ENCODE results near the gene EIF3K.

EIF3K gene

GRCh38 chr19:38639679-38640078, 20.7 kb downstream of the EIF3K start:
- Histone ChIP-seq H3K27me3 (ENCODE audit: control insufficient read depth in 1 of 2, insufficient read depth in 2 of 2, low read length in 2 of 2) (no peaks in the 10 kb centered on the region), H3K36me3 (ENCODE audit: insufficient read depth, low read length) (peaks cover 27% of the 10 kb centered on the region), H3K27ac (ENCODE audit: low read depth, low read length) (no peak overlapping the region), H3K4me3 (ENCODE audit: low read depth in 1 of 2, low read length in 2 of 2) (no peak overlapping the region), H3K9ac (ENCODE audit: low read length) (no peak overlapping the region), H3K9me3 (ENCODE audit: low read length) (no peaks in the 10 kb centered on the region), H3K4me1 (ENCODE audit: insufficient read depth, low read length) (peaks cover 3% of the 10 kb centered on the region)

GRCh38 chr19:38640368-38640767, 21.4 kb downstream of the EIF3K start:
- Histone ChIP-seq H3K36me3 (ENCODE audit: insufficient read depth, low read length) (peaks cover 21% of the 10 kb centered on the region), H3K27ac (ENCODE audit: low read depth, low read length) (no peak overlapping the region), H3K9ac (ENCODE audit: low read length) (no peak overlapping the region), H3K9me3 (ENCODE audit: low read length) (no peaks in the 10 kb centered on the region), H3K27me3 (ENCODE audit: control insufficient read depth in 1 of 2, insufficient read depth in 2 of 2, low read length in 2 of 2) (no peaks in the 10 kb centered on the region), H3K4me3 (ENCODE audit: low read depth in 1 of 2, low read length in 2 of 2) (no peak overlapping the region), H3K4me1 (ENCODE audit: insufficient read depth, low read length) (no peaks in the 10 kb centered on the region)

- Histone ChIP-seq H3K27ac (ENCODE audit: low read depth, low read length) (no peak overlapping the region), H3K36me3 (ENCODE audit: insufficient read depth, low read length) (peaks cover 7% of the 10 kb centered on the region)
These were observed 23.2 kb downstream of the EIF3K start for GRCh38 chr19:38642176-38642575.

GRCh38 chr19:38644719-38645118, 25.7 kb downstream of the EIF3K start:
- H3K4me3 ChIP-seq (ENCODE audit: low read depth in 1 of 2, low read length in 2 of 2), result no peak overlapping the region
- H3K27me3 ChIP-seq (ENCODE audit: control insufficient read depth in 1 of 2, insufficient read depth in 2 of 2, low read length in 2 of 2), result no peaks in the 10 kb centered on the region
- H3K27ac ChIP-seq (ENCODE audit: low read depth, low read length), result no peak overlapping the region
- peaks cover 13% of the 10 kb centered on the region for H3K4me1 ChIP-seq (ENCODE audit: insufficient read depth, low read length)
- no peaks in the 10 kb centered on the region for H3K9me3 ChIP-seq (ENCODE audit: low read length)
- no peak overlapping the region for H3K9ac ChIP-seq (ENCODE audit: low read length)
- H3K36me3 ChIP-seq (ENCODE audit: insufficient read depth, low read length), result no peaks in the 10 kb centered on the region

More at GRCh38 chr19:38642176-38642575, 23.2 kb downstream of the EIF3K start:
- Histone ChIP-seq H3K4me3 (ENCODE audit: low read depth in 1 of 2, low read length in 2 of 2) (no peak overlapping the region), H3K4me1 (ENCODE audit: insufficient read depth, low read length) (no peaks in the 10 kb centered on the region), H3K27me3 (ENCODE audit: control insufficient read depth in 1 of 2, insufficient read depth in 2 of 2, low read length in 2 of 2) (no peaks in the 10 kb centered on the region), H3K9ac (ENCODE audit: low read length) (no peak overlapping the region), H3K9me3 (ENCODE audit: low read length) (no peaks in the 10 kb centered on the region)

- H3K9ac ChIP-seq (ENCODE audit: low read length), result peak within 1 kb of the TSS; percentile 98
- H3K27ac ChIP-seq (ENCODE audit: low read depth, low read length), result peak within 1 kb of the TSS; percentile 94
- H3K27me3 ChIP-seq (ENCODE audit: control insufficient read depth in 1 of 2, insufficient read depth in 2 of 2, low read length in 2 of 2), result no peaks in the 10 kb centered on the region
- no peaks in the 10 kb centered on the region for H3K9me3 ChIP-seq (ENCODE audit: low read length)
- H3K4me3 ChIP-seq (ENCODE audit: low read depth in 1 of 2, low read length in 2 of 2), result peak within 1 kb of the TSS; percentile 70 to 100
- no peaks in the 10 kb centered on the region for H3K36me3 ChIP-seq (ENCODE audit: insufficient read depth, low read length)
- peaks cover 41% of the 10 kb centered on the region for H3K4me1 ChIP-seq (ENCODE audit: insufficient read depth, low read length)
These were observed 28.5 kb downstream of the EIF3K start, which contains the start of gene ACTN4 for GRCh38 chr19:38647368-38647965. Gene ACTN4, plus strand, starts transcription at chr19:38647649. Its CDS starts 97 bp downstream, at chr19:38647746.

GRCh38 chr19:38647966-38648768, 29.2 kb downstream of the EIF3K start:
- H3K4me1 ChIP-seq (ENCODE audit: insufficient read depth, low read length), result peaks cover 48% of the 10 kb centered on the region
- H3K27ac ChIP-seq (ENCODE audit: low read depth, low read length), result peak overlapping the region; percentile 94
- no peaks in the 10 kb centered on the region for H3K27me3 ChIP-seq (ENCODE audit: control insufficient read depth in 1 of 2, insufficient read depth in 2 of 2, low read length in 2 of 2)
- peak overlapping the region; percentile 98 for H3K9ac ChIP-seq (ENCODE audit: low read length)
- no peaks in the 10 kb centered on the region for H3K36me3 ChIP-seq (ENCODE audit: insufficient read depth, low read length)
- no peaks in the 10 kb centered on the region for H3K9me3 ChIP-seq (ENCODE audit: low read length)
- peak overlapping the region; percentile 70 to 100 for H3K4me3 ChIP-seq (ENCODE audit: low read depth in 1 of 2, low read length in 2 of 2)

GRCh38 chr19:38648769-38649304, 29.8 kb downstream of the EIF3K start:
- peak overlapping the region; percentile 98 for H3K9ac ChIP-seq (ENCODE audit: low read length)
- peaks cover 54% of the 10 kb centered on the region for H3K4me1 ChIP-seq (ENCODE audit: insufficient read depth, low read length)
- H3K9me3 ChIP-seq (ENCODE audit: low read length), result no peaks in the 10 kb centered on the region
- H3K36me3 ChIP-seq (ENCODE audit: insufficient read depth, low read length), result no peaks in the 10 kb centered on the region
- peak overlapping the region; percentile 94 for H3K27ac ChIP-seq (ENCODE audit: low read depth, low read length)
- H3K4me3 ChIP-seq (ENCODE audit: low read depth in 1 of 2, low read length in 2 of 2), result peak overlapping the region; percentile 70 to 100
- H3K27me3 ChIP-seq (ENCODE audit: control insufficient read depth in 1 of 2, insufficient read depth in 2 of 2, low read length in 2 of 2), result no peaks in the 10 kb centered on the region

- Histone ChIP-seq H3K27ac (ENCODE audit: low read depth, low read length) (peak overlapping the region; percentile 94), H3K36me3 (ENCODE audit: insufficient read depth, low read length) (no peaks in the 10 kb centered on the region), H3K4me3 (ENCODE audit: low read depth in 1 of 2, low read length in 2 of 2) (peak overlapping the region; percentile 70 to 100), H3K4me1 (ENCODE audit: insufficient read depth, low read length) (peaks cover 61% of the 10 kb centered on the region), H3K9ac (ENCODE audit: low read length) (peak overlapping the region; percentile 98), H3K27me3 (ENCODE audit: control insufficient read depth in 1 of 2, insufficient read depth in 2 of 2, low read length in 2 of 2) (no peaks in the 10 kb centered on the region), H3K9me3 (ENCODE audit: low read length) (no peaks in the 10 kb centered on the region)
These were observed 30.6 kb downstream of the EIF3K start for GRCh38 chr19:38649305-38650171.

GRCh38 chr19:38650172-38650775, 31.3 kb downstream of the EIF3K start:
- no peaks in the 10 kb centered on the region for H3K36me3 ChIP-seq (ENCODE audit: insufficient read depth, low read length)
- H3K4me3 ChIP-seq (ENCODE audit: low read depth in 1 of 2, low read length in 2 of 2), result peak overlapping the region; percentile 70 to 100
- H3K9me3 ChIP-seq (ENCODE audit: low read length), result no peaks in the 10 kb centered on the region
- H3K27ac ChIP-seq (ENCODE audit: low read depth, low read length), result peak overlapping the region; percentile 94
- H3K27me3 ChIP-seq (ENCODE audit: control insufficient read depth in 1 of 2, insufficient read depth in 2 of 2, low read length in 2 of 2), result no peaks in the 10 kb centered on the region
- H3K9ac ChIP-seq (ENCODE audit: low read length), result peak overlapping the region; percentile 98
- peaks cover 69% of the 10 kb centered on the region for H3K4me1 ChIP-seq (ENCODE audit: insufficient read depth, low read length)

GRCh38 chr19:38650911-38651584, 32.1 kb downstream of the EIF3K start:
- no peaks in the 10 kb centered on the region for H3K27me3 ChIP-seq (ENCODE audit: control insufficient read depth in 1 of 2, insufficient read depth in 2 of 2, low read length in 2 of 2)
- H3K4me3 ChIP-seq (ENCODE audit: low read depth in 1 of 2, low read length in 2 of 2), result peak overlapping the region in 1 of 2 donors; percentile 70
- no peaks in the 10 kb centered on the region for H3K36me3 ChIP-seq (ENCODE audit: insufficient read depth, low read length)
- H3K4me1 ChIP-seq (ENCODE audit: insufficient read depth, low read length), result peaks cover 76% of the 10 kb centered on the region
- peak overlapping the region; percentile 53 for H3K27ac ChIP-seq (ENCODE audit: low read depth, low read length)
- H3K9me3 ChIP-seq (ENCODE audit: low read length), result no peaks in the 10 kb centered on the region
- H3K9ac ChIP-seq (ENCODE audit: low read length), result peak overlapping the region; percentile 98
